HFF-Myc (cell line): ENCODE results near the gene SOX5.

Experiments used
- DNase-seq: peaks from one replicate; pipeline ENCODE4 v3.0.0-alpha.2; 2011; ENCODE audit warnings: low read depth; ENCODE audit errors: extremely low read depth
- H3K4me3 ChIP-seq: replicated peaks from 2 replicates; pipeline ENCODE4 v1.5.1; 2011; ENCODE audit warnings: low read depth, mild to moderate bottlenecking, control low read depth, low read length
- CTCF ChIP-seq: IDR thresholded peaks from 2 replicates; pipeline ENCODE4 v1.5.1; 2012; ENCODE audit warnings: mild to moderate bottlenecking, low read depth, low read length, control low read depth; ENCODE audit errors: missing control alignments

The SOX5 gene

GRCh38 chr12:23952071-23952470 lies 2.6 kb upstream of the SOX5 start:
- no peak overlapping the region for H3K4me3 ChIP-seq
- no peak for TF ChIP-seq CTCF
- no peak for DNase-seq

GRCh38 chr12:23950775-23951451 lies 1.4 kb upstream of the SOX5 start:
- TF ChIP-seq CTCF, result no peak
- H3K4me3 ChIP-seq, result no peak overlapping the region
- no peak for DNase-seq

- no peak overlapping the region for H3K4me3 ChIP-seq
- DNase-seq, result no peak
- no peak for TF ChIP-seq CTCF
Observed at GRCh38 chr12:23950210-23950774, 822 bp upstream of the SOX5 start.

- H3K4me3 ChIP-seq, result no peak overlapping the region
- no peak for TF ChIP-seq CTCF
- no peak for DNase-seq
Observed at GRCh38 chr12:23948291-23948690, 1.2 kb downstream of the SOX5 start.

- no peak for TF ChIP-seq CTCF
- no peak for DNase-seq
- H3K4me3 ChIP-seq, result no peak overlapping the region
Observed at GRCh38 chr12:23947395-23947794, 2.1 kb downstream of the SOX5 start.

GRCh38 chr12:23945249-23945648 lies 4.2 kb downstream of the SOX5 start:
- TF ChIP-seq CTCF, result no peak
- H3K4me3 ChIP-seq, result no peak overlapping the region
- no peak for DNase-seq

- no peak overlapping the region for H3K4me3 ChIP-seq
- TF ChIP-seq CTCF, result no peak
- DNase-seq, result no peak
Observed at GRCh38 chr12:23944067-23944466, 5.4 kb downstream of the SOX5 start.
